Medulla oblongata (tissue), 1 donor: ENCODE results near the gene GTF2F1.
A peak's percentile ranks its signal among the peaks of the same experiment; 100 is the strongest.
"Not testable (repeated sequence)": the region's sequence is repeated elsewhere in the genome, so short reads cannot be mapped to it uniquely, and the experiment has no call there.

Experiments used
- DNase-seq: peaks from one replicate; pipeline ENCODE4 v3.0.0-alpha.2; 2015; ENCODE audit errors: extremely low spot score

The GTF2F1 gene

DNA sequence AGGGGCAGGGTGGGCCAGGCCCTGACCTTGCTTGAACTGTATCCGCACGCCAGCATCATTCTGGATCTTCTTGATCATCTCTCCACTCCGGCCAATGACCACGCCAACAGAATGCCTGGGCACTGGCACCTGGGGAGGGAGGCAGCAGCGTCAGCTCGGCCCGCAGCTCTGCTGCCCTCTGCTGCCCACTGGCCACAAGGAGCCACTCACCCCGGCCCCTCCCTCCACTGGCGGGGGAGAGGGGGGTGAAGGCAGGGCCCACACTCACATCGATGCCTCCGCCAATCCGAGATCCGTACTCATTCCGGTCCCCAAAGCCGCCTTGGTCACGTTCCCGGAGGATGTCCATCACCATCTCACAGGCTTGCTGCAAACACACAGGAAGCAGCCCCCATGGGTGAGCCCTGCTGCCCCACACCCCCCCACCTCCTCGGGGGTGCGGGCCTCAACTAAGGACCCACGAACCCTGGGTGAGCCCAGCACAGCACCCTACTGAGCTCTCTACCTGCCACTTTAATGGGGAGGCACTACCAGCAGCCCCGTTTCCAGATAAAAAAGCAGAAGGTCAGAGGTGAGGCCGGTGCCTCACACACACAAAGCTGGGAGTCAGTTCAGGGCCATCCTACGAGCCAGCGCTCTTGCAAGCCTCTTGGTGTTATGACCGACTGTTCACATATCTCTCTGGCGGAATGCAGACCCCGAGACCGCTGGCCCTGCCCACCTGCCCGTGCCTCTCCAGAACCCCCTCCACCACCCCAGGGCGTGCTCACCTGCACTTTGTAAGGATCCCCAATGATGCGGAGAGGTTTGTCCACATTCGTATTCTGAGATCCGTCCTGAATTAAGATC, 25.0 kb upstream of the GTF2F1 start:
- DNase-seq, result peak; percentile 54

DNA sequence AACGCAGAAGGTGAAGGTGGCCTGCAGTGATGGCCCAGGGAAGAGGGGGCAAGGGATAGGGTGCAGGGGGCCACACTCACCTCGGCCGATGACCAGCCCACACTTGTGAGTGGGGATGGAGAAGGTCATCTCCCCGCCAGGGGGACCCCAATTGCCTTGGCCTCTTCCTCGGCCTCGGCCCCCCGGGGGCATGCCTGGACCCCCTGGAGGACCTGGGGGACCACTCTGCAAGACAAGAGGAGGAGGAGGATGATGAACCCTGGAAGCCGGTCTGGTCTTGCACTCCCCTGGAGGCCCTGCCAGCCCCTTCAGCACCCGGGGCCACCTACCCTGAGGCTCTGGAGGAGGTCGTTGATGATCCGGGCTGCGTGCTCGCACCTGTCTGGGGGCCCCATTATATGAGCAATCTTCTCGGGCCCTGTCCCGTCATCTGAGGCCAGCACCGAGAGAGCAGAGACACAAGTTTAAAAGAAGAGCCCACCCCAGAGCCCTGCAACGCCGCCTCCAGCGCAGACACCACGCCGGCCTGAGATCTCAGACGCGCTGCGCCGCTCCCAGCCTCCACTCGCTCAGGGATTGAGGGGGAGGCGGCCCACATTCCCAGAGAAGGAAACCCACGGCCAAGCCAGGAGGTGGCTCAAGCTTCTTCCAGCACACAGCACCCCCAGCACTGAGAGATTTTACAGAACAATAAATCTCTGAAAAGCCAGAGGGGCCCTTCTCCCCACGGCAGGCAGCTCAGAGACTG, 23.9 kb upstream of the GTF2F1 start:
- DNase-seq, result no peak

- DNase-seq, result no peak
Measured at GRCh38 chr19:6415591-6416190, 22.7 kb upstream of the GTF2F1 start.

GRCh38 chr19:6414793-6415590, 22.0 kb upstream of the GTF2F1 start:
- DNase-seq, result no peak

DNA sequence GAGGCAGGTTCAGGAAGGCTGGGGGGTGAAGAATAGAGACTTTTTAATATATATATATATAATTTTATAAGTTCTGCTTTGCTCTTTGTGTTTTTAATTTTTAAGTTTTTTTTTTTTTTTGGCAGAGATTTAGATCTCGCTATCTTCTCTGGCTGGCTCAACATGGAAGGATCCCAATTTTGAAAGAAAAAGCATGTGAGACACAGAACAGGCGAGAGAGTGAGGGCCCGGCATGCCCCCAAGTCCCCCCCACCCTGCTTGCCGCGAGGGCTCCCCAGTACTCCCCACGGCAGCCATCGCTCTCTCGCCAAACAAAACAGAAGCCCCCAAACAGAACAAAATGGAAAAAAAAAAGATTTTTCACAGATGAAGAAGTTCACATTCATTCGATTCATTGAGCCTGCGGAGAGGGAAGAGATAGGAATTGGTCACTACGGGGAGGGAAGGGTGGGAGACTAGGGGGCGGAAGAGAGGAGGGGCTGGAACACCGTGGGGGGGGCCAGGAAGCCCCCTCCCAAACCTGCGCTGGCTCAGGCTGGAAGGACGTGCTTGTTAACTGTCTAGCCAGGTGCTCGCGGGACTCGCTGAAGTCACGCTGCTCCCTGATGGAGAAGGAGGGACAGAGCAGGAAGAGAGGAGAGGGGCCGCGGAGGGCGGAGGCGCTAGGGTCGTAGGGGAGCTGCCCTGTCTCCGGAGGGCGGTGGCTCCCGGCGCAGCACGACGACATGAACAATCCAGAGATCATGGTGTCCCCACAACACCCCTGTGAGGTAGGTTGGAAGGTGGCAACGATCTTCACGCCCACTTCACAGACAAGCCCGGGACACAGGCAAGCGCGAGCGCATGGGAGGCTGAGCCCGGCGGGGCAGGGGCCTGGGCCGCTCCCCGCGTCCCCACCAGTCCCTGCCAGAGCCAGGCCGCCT, 21.0 kb upstream of the GTF2F1 start:
- no peak for DNase-seq

DNA sequence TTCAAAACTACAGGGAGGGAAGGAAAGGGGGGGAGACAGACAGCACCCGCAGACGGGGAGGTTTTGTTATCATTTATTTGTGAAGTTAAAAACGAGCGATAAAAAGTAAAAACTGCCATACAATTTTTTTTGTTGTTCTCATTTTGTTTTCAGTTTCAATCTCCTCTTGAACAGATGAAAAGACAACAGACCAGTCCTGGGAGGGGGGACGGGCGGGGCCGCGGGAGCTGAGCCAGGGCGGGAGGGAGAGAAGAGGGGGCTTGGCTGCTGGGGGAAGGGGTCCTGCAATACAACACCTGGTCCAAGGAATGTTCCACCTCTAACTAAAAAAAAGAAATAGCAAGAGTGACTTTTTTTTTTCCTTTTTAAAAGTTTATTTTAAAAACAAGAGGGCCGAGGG, 20.3 kb upstream of the GTF2F1 start:
- DNase-seq, result no peak

- no peak for DNase-seq
Measured at GRCh38 chr19:6412447-6413091, 19.6 kb upstream of the GTF2F1 start.

- DNase-seq, result no peak
Measured at GRCh38 chr19:6412061-6412446, 19.1 kb upstream of the GTF2F1 start.

DNA sequence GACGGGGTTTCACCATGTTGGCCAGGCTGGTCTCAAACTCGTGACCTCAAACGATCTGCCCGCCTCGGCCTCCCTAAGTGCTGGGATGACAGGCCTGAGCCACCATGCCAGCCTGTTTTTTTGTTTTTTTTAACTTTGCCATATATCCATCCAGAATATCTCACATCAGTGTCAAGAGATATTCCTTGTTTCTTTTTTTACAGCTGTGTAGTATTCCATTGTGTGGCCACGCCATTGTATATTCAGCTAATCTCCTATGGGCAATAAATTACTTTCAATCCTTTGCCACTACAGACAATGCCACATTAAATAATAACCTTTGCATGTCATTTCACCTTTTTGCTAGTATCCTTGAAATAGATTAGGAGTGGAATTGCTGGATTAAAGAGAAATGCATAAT, 16.4 kb upstream of the GTF2F1 start:
- no peak for DNase-seq

GRCh38 chr19:6406401-6406800, 13.4 kb upstream of the GTF2F1 start:
- DNase-seq, result no peak

GRCh38 chr19:6402837-6403608, 10.1 kb upstream of the GTF2F1 start:
- peak; percentile 83 for DNase-seq

DNA sequence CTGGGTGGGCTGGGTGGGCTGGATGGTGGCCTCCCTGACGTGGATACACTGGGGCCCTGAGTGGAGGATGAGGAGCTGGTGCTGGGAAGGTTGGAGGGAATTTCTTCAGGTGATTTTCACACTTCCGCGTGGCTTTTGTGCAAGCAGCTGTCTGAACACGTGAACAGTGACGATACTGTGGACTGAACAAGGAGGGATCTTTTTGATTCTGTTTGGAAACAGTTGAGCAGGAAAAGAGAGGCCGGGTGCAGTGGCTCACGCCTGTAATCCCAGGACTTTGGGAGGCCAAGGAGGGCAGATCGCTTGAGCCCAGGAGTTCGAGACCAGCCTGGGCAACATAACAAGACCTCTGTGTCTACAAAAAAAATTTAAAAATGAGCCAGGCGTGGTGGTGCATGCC, 9.1 kb upstream of the GTF2F1 start:
- no peak for DNase-seq

- not testable (repeated sequence) for DNase-seq
Measured at GRCh38 chr19:6400062-6400944, 7.3 kb upstream of the GTF2F1 start.

GRCh38 chr19:6396305-6396704, 3.3 kb upstream of the GTF2F1 start:
- no peak for DNase-seq

GRCh38 chr19:6394831-6395230, 1.9 kb upstream of the GTF2F1 start:
- DNase-seq, result no peak

- no peak for DNase-seq
Measured at GRCh38 chr19:6393983-6394412, 1.0 kb upstream of the GTF2F1 start.

- DNase-seq, result no peak
Measured at GRCh38 chr19:6392221-6393073, 517 bp downstream of the GTF2F1 start.

- DNase-seq, result no peak
Measured at GRCh38 chr19:6387372-6387771, 5.6 kb downstream of the GTF2F1 start.
